ENCODE data around the gene ADSS2. TPM values are rescaled to one million over a fixed set of nuclear protein-coding genes. Genes with fewer than 3 reads are reported as not detected.
"Not testable (repeated sequence)": the region's sequence is repeated elsewhere in the genome, so short reads cannot be mapped to it uniquely, and the experiment has no call there.

ADSS2 gene
- total RNA-seq, 1 experiment from 2014 or later, result 55.0 TPM

GRCh38 chr1:244497805-244498204 lies 46.1 kb upstream of the ADSS2 start:
- no peak overlapping the region for H3K4me3 ChIP-seq (ENCODE audit: low read length)
- DNase-seq (peak; percentile 44), ATAC-seq (peak; percentile 54)
- no peaks in the 10 kb centered on the region for H3K4me1 ChIP-seq (ENCODE audit: insufficient read depth, low read length)
- no peak overlapping the region for H3K9ac ChIP-seq (ENCODE audit: low read length)
- H3K9me2 ChIP-seq (replicated peaks; ENCODE audit: low read length), result no peaks in the 10 kb centered on the region
- H3K9me3 ChIP-seq (ENCODE audit: low read length), result no peaks in the 10 kb centered on the region
- no peaks in the 10 kb centered on the region for H3K36me3 ChIP-seq (ENCODE audit: low read depth, low read length)
- TF ChIP-seq EZH2phosphoT487 (IDR thresholded peaks at IDR 0.05; ENCODE audit: borderline replicate concordance, low read length) (no peak), CTCF (conservative IDR thresholded peaks at IDR 0.05; ENCODE audit: low read depth, low read length) (no peak), EZH2 (IDR thresholded peaks at IDR 0.05; ENCODE audit: low read length, unreplicated experiment) (no peak)
- H2AFZ ChIP-seq (ENCODE audit: low read length), result no peak overlapping the region
- H3K4me2 ChIP-seq (ENCODE audit: low read length), result no peak overlapping the region
- H3K27me3 ChIP-seq (ENCODE audit: low read length), result no peaks in the 10 kb centered on the region
- H3K27ac ChIP-seq (ENCODE audit: low read length), result no peak overlapping the region
- no peaks in the 10 kb centered on the region for H4K20me1 ChIP-seq (ENCODE audit: low read length)
- intact Hi-C loops (cut with micrococcal nuclease), result no loop called here
- BruUV-seq (replicated peaks), result no TSS peak
- H3K79me2 ChIP-seq (ENCODE audit: low read length), result no peaks in the 10 kb centered on the region
- ChIA-PET CTCF (no interaction called here), POLR2A (ENCODE audit: unreplicated experiment) (no interaction called here)
- no peaks in the 10 kb centered on the region for H3F3A ChIP-seq (ENCODE audit: low read length, unreplicated experiment)

- POLR2A ChIA-PET (ENCODE audit: unreplicated experiment), result no interaction called here
- intact Hi-C loops (cut with micrococcal nuclease), result no loop called here
Observed at GRCh38 chr1:244496186-244496585, 44.5 kb upstream of the ADSS2 start.

GRCh38 chr1:244494653-244495052 lies 42.9 kb upstream of the ADSS2 start:
- Histone ChIP-seq H3K4me2 (ENCODE audit: low read length) (no peak overlapping the region), H3K9me3 (ENCODE audit: low read length) (no peaks in the 10 kb centered on the region), H4K20me1 (ENCODE audit: low read length) (no peaks in the 10 kb centered on the region), H3K36me3 (ENCODE audit: low read depth, low read length) (no peaks in the 10 kb centered on the region), H3F3A (ENCODE audit: low read length, unreplicated experiment) (no peaks in the 10 kb centered on the region), H3K79me2 (ENCODE audit: low read length) (no peaks in the 10 kb centered on the region), H3K27ac (ENCODE audit: low read length) (no peak overlapping the region), H3K9me2 (replicated peaks; ENCODE audit: low read length) (no peaks in the 10 kb centered on the region), H3K4me1 (ENCODE audit: insufficient read depth, low read length) (no peaks in the 10 kb centered on the region), H2AFZ (ENCODE audit: low read length) (no peak overlapping the region), H3K9ac (ENCODE audit: low read length) (no peak overlapping the region), H3K27me3 (ENCODE audit: low read length) (no peaks in the 10 kb centered on the region), H3K4me3 (ENCODE audit: low read length) (no peak overlapping the region)
- no peak for TF ChIP-seq CTCF (conservative IDR thresholded peaks at IDR 0.05; ENCODE audit: low read depth, low read length)
- TF ChIP-seq EZH2 (IDR thresholded peaks at IDR 0.05; ENCODE audit: low read length, unreplicated experiment), result no peak
- no peak for TF ChIP-seq EZH2phosphoT487 (IDR thresholded peaks at IDR 0.05; ENCODE audit: borderline replicate concordance, low read length)
- BruUV-seq (replicated peaks), result no TSS peak
- CTCF ChIA-PET, result no interaction called here
- intact Hi-C loops (cut with micrococcal nuclease), result no loop called here
- POLR2A ChIA-PET (ENCODE audit: unreplicated experiment), result no interaction called here
- DNase-seq (no peak), ATAC-seq (no peak)

More at GRCh38 chr1:244496186-244496585, 44.5 kb upstream of the ADSS2 start:
- Histone ChIP-seq H3K9me3 (ENCODE audit: low read length) (no peaks in the 10 kb centered on the region), H3K79me2 (ENCODE audit: low read length) (no peaks in the 10 kb centered on the region), H2AFZ (ENCODE audit: low read length) (no peak overlapping the region), H3K27me3 (ENCODE audit: low read length) (no peaks in the 10 kb centered on the region), H3K4me1 (ENCODE audit: insufficient read depth, low read length) (no peaks in the 10 kb centered on the region), H3F3A (ENCODE audit: low read length, unreplicated experiment) (no peaks in the 10 kb centered on the region), H3K9ac (ENCODE audit: low read length) (no peak overlapping the region), H3K36me3 (ENCODE audit: low read depth, low read length) (no peaks in the 10 kb centered on the region), H4K20me1 (ENCODE audit: low read length) (no peaks in the 10 kb centered on the region), H3K9me2 (replicated peaks; ENCODE audit: low read length) (no peaks in the 10 kb centered on the region), H3K4me2 (ENCODE audit: low read length) (no peak overlapping the region), H3K27ac (ENCODE audit: low read length) (no peak overlapping the region), H3K4me3 (ENCODE audit: low read length) (no peak overlapping the region)
- CTCF ChIA-PET, result no interaction called here
- no peak for DNase-seq
- BruUV-seq (replicated peaks), result no TSS peak
- TF ChIP-seq EZH2 (IDR thresholded peaks at IDR 0.05; ENCODE audit: low read length, unreplicated experiment), result no peak
- TF ChIP-seq CTCF (conservative IDR thresholded peaks at IDR 0.05; ENCODE audit: low read depth, low read length), result no peak
- TF ChIP-seq EZH2phosphoT487 (IDR thresholded peaks at IDR 0.05; ENCODE audit: borderline replicate concordance, low read length), result no peak
- ATAC-seq, result no peak

GRCh38 chr1:244484971-244485370 lies 33.3 kb upstream of the ADSS2 start:
- H3K4me2 ChIP-seq (ENCODE audit: low read length); CTCF ChIA-PET; H3K9ac ChIP-seq (ENCODE audit: low read length); ATAC-seq; DNase-seq; intact Hi-C loops (cut with micrococcal nuclease); H3K27ac ChIP-seq (ENCODE audit: low read length); POLR2A ChIA-PET (ENCODE audit: unreplicated experiment); H3K79me2 ChIP-seq (ENCODE audit: low read length); H3K4me3 ChIP-seq (ENCODE audit: low read length); H3K27me3 ChIP-seq (ENCODE audit: low read length); BruUV-seq (replicated peaks); H2AFZ ChIP-seq (ENCODE audit: low read length); H3K9me2 ChIP-seq (replicated peaks; ENCODE audit: low read length); H3K36me3 ChIP-seq (ENCODE audit: low read depth, low read length); H3F3A ChIP-seq (ENCODE audit: low read length, unreplicated experiment); H3K4me1 ChIP-seq (ENCODE audit: insufficient read depth, low read length); H3K9me3 ChIP-seq (ENCODE audit: low read length); H4K20me1 ChIP-seq (ENCODE audit: low read length): not testable (repeated sequence)

Measured in PC-3 (cell line).